Measurements from ENCODE around the gene PTPRN2. TPM values are rescaled to one million over a fixed set of nuclear protein-coding genes. Genes with fewer than 3 reads are reported as not detected.

Gene PTPRN2
- total and polyA plus RNA-seq, 2 donors (not counting 3 experiments of a cell fraction or from before 2014, with no cell fraction given) = 0.62 to 0.88 TPM

- dilution Hi-C loops (cut with MboI; ENCODE audit: extremely low pct_ligation_motif_present, low sequenced_read_pairs) = no loop called here
- Histone ChIP-seq H3K27me3 (ENCODE audit: control insufficient read depth in 2 of 2, insufficient read depth in 2 of 2, low read length in 2 of 2) (peaks cover 49 to 70% of the 10 kb centered on the region in 2 experiments), H3K9ac (replicated peaks; ENCODE audit: extremely low read depth, insufficient read depth, low read length) (no peak overlapping the region), H3K4me3 (replicated peaks in 1 of 3; ENCODE audit: insufficient read depth in 1 of 3, low read depth in 1 of 3, low read length in 3 of 3) (no peak overlapping the region), H4K20me1 (replicated peaks; ENCODE audit: control insufficient read depth, extremely low read depth, insufficient read depth, low read length) (no peaks in the 10 kb centered on the region), H3K79me2 (ENCODE audit: control insufficient read depth, insufficient read depth, low read length) (no peaks in the 10 kb centered on the region), H2AFZ (ENCODE audit: low read depth, low read length) (no peak overlapping the region), H3K4me2 (ENCODE audit: insufficient read depth, low read length) (no peak overlapping the region), H3K4me1 (ENCODE audit: control insufficient read depth, extremely low read depth, insufficient read depth, low read length) (no peaks in the 10 kb centered on the region), H3K27ac (ENCODE audit: insufficient read depth, low read depth, low read length) (no peak overlapping the region), H3K36me3 (ENCODE audit: control insufficient read depth in 2 of 2, extremely low read depth in 1 of 2, insufficient read depth in 2 of 2, low read length in 2 of 2) (no peaks in the 10 kb centered on the region), H3K9me3 (replicated peaks; ENCODE audit: control insufficient read depth, insufficient read depth, low read length) (no peaks in the 10 kb centered on the region), H3K9me1 (replicated peaks; ENCODE audit: control insufficient read depth, extremely low read depth, insufficient read depth, low read length) (no peaks in the 10 kb centered on the region)
- TF ChIP-seq MAX (IDR thresholded peaks at IDR 0.05; ENCODE audit: insufficient read depth, insufficient read length) (no peak), CTCF (IDR thresholded peaks at IDR 0.05; ENCODE audit: extremely low read depth in 1 of 2, insufficient read depth in 1 of 2, low read depth in 1 of 2, low read length in 2 of 2) (no peak), POLR2AphosphoS5 (IDR thresholded peaks at IDR 0.05; ENCODE audit: insufficient read depth, low read depth, low read length) (no peak)
- ChIA-PET CTCF (no interaction called here), POLR2A (no interaction called here)
- BruUV-seq (replicated peaks) = no TSS peak
- no peak for FAIRE-seq
- no peak for DNase-seq (ENCODE audit: low read depth, low spot score)
- intact Hi-C loops (cut with micrococcal nuclease) = no loop called here
These were observed 895.8 kb downstream of the PTPRN2 start for GRCh38 chr7:157691586-157692459.

Data from endothelial cell of umbilical vein (primary cell).